K562 (cell line): ENCODE data around the gene JAM2. TPM values are rescaled to one million over a fixed set of nuclear protein-coding genes. Genes with fewer than 3 reads are reported as not detected.

Experiments
- CTBP1 ChIP-seq: fragments of 450-650 bp; IDR thresholded peaks from 2 replicates; pipeline ENCODE4 v1.6.1; 2016; ENCODE audit warnings: borderline replicate concordance
- E4F1 ChIP-seq: fragments of 250-450 bp; sonication (Bioruptor Pico); IDR thresholded peaks from 2 replicates; pipeline ENCODE4 v1.5.0; 2021; ENCODE audit warnings: mild to moderate bottlenecking, borderline replicate concordance
- FOXA3 ChIP-seq, 2 experiments: fragments of 450-650 bp in 1 of 2; sonication (generic) in 1 of 2; formaldehyde crosslinking; IDR thresholded peaks in 1 of 2; conservative IDR thresholded peaks in 1 of 2; 2 replicates each; pipeline versions ENCODE4 v1.4.0 to v1.8.0; 2020 to 2022; ENCODE audit warnings: mild to moderate bottlenecking in 2 of 2, missing genetic modification reagents in 1 of 2
- NRF1 ChIP-seq, 2 experiments: fragments of 450-650 bp; IDR thresholded peaks in 1 of 2; conservative IDR thresholded peaks in 1 of 2; 2 replicates each; pipeline ENCODE4 v1.6.1; 2014; ENCODE audit warnings: mild to moderate bottlenecking in 2 of 2
- PCBP1 ChIP-seq: fragments of 200-400 bp; formaldehyde crosslinking; IDR thresholded peaks from 2 replicates; pipeline ENCODE4 v1.6.1; 2018; ENCODE audit warnings: mild to moderate bottlenecking, low read depth, low read length; ENCODE audit not compliant: poor library complexity, severe bottlenecking
- POLR2H ChIP-seq: IDR thresholded peaks from 2 replicates; pipeline ENCODE4 v1.6.1; 2016; ENCODE audit warnings: missing genetic modification characterization, low read depth, mild to moderate bottlenecking, control low read depth, missing compliant biosample characterization, moderate library complexity
- ZBED1 ChIP-seq: IDR thresholded peaks from 2 replicates; pipeline ENCODE4 v1.6.1; 2014
- polyA plus RNA-seq, 8 experiments: library from polyadenylated mRNA; depleted of rRNA in 4 of 8; stranded (reverse) in 5 of 8; unstranded in 3 of 8; fragments of >200 nt; fragmentation: Nextera tagmentation in 2 of 8; fragmentation: Illumina TruSeq in 1 of 8; extraction: Ambion mirVana in 2 of 8; extraction: Trizol in 1 of 8; gene quantifications; 2 replicates each; pipeline versions ENCODE4 v1.2.1 to v1.2.3, GENCODE V29; 2011 to 2014; ENCODE audit warnings: inconsistent platforms in 1 of 8, missing spikeins in 1 of 8
- total RNA-seq, 7 experiments: library from RNA; depleted of rRNA in 6 of 7; stranded (reverse); fragments of >200 nt in 6 of 7; fragmentation: Illumina TruSeq in 2 of 7; extraction: Trizol in 2 of 7; gene quantifications; 2 replicates each; pipeline versions ENCODE4 v1.2.1 to v1.2.3, GENCODE V29; 2011 to 2021; ENCODE audit warnings: low replicate concordance in 1 of 7
- TF ChIP-seq, protein P1 (sequence below): fragments of 450-650 bp; IDR thresholded peaks from 2 replicates; pipeline ENCODE4 v1.6.1; 2016; ENCODE audit warnings: low read depth

The JAM2 gene
- total and polyA plus RNA-seq, 9 of the 15 experiments (the other 6 are each of a cell fraction or from before 2014, with no cell fraction given) = 0.03 to 0.08 (median 0.07) TPM; not detected in 6

DNA sequence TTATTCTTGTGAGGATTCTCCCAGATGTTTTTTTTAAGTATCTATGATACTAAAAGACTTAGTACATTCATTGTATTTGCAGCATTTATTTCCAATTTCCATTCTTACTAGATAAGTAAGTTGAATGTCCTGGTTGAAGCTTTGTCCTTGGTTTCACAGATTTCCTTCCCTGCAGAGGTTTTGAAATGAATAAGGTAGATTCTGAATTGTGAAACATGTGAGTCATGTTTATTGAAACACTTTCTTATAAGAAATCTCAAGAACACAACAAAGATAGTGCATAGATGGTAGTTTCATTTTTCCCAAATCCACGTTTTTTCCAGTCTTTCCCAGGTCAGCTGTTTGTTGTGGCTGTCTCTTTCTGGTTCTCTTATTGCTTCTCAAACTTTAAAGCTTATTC is 120.5 kb downstream of the JAM2 start (continued):
- TF ChIP-seq, protein P1, sequence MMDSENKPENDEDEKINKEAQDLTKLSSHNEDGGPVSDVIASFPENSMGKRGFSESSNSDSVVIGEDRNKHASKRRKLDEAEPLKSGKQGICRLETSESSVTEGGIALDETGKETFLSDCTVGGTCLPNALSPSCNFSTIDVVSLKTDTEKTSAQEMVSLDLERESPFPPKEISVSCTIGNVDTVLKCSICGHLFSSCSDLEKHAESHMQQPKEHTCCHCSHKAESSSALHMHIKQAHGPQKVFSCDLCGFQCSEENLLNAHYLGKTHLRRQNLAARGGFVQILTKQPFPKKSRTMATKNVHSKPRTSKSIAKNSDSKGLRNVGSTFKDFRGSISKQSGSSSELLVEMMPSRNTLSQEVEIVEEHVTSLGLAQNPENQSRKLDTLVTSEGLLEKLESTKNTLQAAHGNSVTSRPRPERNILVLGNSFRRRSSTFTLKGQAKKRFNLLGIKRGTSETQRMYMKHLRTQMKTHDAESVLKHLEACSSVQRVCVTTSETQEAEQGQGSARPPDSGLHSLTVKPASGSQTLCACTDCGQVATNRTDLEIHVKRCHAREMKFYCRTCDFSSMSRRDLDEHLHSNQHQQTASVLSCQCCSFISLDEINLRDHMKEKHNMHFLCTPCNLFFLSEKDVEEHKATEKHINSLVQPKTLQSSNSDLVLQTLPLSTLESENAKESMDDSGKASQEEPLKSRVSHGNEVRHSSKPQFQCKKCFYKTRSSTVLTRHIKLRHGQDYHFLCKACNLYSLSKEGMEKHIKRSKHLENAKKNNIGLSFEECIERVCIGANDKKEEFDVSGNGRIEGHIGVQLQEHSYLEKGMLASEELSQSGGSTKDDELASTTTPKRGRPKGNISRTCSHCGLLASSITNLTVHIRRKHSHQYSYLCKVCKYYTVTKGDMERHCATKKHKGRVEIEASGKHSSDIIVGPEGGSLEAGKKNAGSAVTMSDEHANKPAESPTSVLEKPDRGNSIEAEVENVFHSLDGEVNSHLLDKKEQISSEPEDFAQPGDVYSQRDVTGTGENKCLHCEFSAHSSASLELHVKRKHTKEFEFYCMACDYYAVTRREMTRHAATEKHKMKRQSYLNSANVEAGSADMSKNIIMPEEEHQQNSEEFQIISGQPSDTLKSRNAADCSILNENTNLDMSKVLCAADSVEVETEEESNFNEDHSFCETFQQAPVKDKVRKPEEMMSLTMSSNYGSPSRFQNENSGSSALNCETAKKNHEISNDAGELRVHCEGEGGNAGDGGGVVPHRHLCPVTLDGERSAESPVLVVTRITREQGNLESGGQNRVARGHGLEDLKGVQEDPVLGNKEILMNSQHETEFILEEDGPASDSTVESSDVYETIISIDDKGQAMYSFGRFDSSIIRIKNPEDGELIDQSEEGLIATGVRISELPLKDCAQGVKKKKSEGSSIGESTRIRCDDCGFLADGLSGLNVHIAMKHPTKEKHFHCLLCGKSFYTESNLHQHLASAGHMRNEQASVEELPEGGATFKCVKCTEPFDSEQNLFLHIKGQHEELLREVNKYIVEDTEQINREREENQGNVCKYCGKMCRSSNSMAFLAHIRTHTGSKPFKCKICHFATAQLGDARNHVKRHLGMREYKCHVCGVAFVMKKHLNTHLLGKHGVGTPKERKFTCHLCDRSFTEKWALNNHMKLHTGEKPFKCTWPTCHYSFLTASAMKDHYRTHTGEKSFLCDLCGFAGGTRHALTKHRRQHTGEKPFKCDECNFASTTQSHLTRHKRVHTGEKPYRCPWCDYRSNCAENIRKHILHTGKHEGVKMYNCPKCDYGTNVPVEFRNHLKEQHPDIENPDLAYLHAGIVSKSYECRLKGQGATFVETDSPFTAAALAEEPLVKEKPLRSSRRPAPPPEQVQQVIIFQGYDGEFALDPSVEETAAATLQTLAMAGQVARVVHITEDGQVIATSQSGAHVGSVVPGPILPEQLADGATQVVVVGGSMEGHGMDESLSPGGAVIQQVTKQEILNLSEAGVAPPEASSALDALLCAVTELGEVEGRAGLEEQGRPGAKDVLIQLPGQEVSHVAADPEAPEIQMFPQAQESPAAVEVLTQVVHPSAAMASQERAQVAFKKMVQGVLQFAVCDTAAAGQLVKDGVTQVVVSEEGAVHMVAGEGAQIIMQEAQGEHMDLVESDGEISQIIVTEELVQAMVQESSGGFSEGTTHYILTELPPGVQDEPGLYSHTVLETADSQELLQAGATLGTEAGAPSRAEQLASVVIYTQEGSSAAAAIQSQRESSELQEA = no peak
- no peak for TF ChIP-seq E4F1 (CRISPR knock-in tag)
- TF ChIP-seq PCBP1 = no peak
- no peak for TF ChIP-seq FOXA3 (CRISPR knock-in tag; conservative IDR thresholded peaks at IDR 0.05 in 1 of 2, IDR thresholded peaks at IDR 0.05 in 1 of 2)
- no peak for TF ChIP-seq ZBED1
- TF ChIP-seq CTBP1 = no peak
- TF ChIP-seq POLR2H (tag) = no peak
- no peak for TF ChIP-seq NRF1 (conservative IDR thresholded peaks at IDR 0.05 in 1 of 2, IDR thresholded peaks at IDR 0.05 in 1 of 2)
- TF ChIP-seq, all 486 proteins: peak for 0
